Testis (tissue), 2 donors: ENCODE results near the gene CEP55.

Experiments
- POLR2A ChIP-seq: fragments of 450-650 bp; IDR thresholded peaks from one replicate; pipeline ENCODE4 v1.6.1; 2017; ENCODE audit warnings: antibody characterized with exemption, mild to moderate bottlenecking, moderate library complexity
- TF ChIP-seq, protein P1 (sequence below), 3 experiments: fragments of 450-650 bp in 2 of 3; fragments of 200-600 bp in 1 of 3; sonication (generic) in 1 of 3; IDR thresholded peaks; one replicate each; pipeline ENCODE4 v1.5.1; 2016 to 2019; ENCODE audit warnings: antibody characterized with exemption in 3 of 3, mild to moderate bottlenecking in 2 of 3, moderate library complexity in 1 of 3

DNA sequence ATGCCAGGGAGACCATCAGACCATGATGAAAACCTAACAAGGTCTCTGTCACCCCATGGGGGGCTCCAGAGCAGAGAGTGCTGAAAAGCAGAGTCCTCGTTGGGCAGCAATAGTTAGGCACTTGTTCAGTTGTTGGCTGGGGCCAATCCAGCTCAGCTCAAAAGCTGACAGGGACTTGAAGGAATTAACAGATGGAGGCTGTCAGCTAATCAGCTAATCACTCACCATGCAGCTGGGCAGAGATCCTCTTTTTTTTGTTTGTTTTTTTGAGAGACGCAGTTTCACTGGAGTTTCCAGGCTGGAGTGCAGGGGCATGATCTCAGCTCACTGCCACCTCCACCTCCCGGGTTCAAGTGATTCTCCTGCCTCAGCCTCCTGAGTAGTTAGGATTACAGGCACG, 18.1 kb downstream of the CEP55 start:
- TF ChIP-seq, protein P1, sequence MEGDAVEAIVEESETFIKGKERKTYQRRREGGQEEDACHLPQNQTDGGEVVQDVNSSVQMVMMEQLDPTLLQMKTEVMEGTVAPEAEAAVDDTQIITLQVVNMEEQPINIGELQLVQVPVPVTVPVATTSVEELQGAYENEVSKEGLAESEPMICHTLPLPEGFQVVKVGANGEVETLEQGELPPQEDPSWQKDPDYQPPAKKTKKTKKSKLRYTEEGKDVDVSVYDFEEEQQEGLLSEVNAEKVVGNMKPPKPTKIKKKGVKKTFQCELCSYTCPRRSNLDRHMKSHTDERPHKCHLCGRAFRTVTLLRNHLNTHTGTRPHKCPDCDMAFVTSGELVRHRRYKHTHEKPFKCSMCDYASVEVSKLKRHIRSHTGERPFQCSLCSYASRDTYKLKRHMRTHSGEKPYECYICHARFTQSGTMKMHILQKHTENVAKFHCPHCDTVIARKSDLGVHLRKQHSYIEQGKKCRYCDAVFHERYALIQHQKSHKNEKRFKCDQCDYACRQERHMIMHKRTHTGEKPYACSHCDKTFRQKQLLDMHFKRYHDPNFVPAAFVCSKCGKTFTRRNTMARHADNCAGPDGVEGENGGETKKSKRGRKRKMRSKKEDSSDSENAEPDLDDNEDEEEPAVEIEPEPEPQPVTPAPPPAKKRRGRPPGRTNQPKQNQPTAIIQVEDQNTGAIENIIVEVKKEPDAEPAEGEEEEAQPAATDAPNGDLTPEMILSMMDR (IDR thresholded peaks at IDR 0.05), result no peak
- no peak for TF ChIP-seq POLR2A
